HL-60 (cell line): ENCODE data around the gene TBCE.

Source experiments
- GABPA ChIP-seq: IDR thresholded peaks from 2 replicates; pipeline ENCODE4 v1.6.1; 2012; ENCODE audit warnings: low read depth
- POLR2AphosphoS5 ChIP-seq: IDR thresholded peaks from 2 replicates; pipeline ENCODE4 v1.6.1; 2012; ENCODE audit warnings: low read depth
- TF ChIP-seq, protein P1 (sequence below): IDR thresholded peaks from one replicate; pipeline ENCODE4 v1.5.1; 2011; ENCODE audit warnings: low read length, control low read depth, inconsistent platforms; ENCODE audit not compliant: insufficient read depth
- TF ChIP-seq, protein P2 (sequence below): IDR thresholded peaks from 2 replicates; pipeline ENCODE4 v1.6.1; 2012; ENCODE audit warnings: low read depth; ENCODE audit not compliant: insufficient replicate concordance

DNA sequence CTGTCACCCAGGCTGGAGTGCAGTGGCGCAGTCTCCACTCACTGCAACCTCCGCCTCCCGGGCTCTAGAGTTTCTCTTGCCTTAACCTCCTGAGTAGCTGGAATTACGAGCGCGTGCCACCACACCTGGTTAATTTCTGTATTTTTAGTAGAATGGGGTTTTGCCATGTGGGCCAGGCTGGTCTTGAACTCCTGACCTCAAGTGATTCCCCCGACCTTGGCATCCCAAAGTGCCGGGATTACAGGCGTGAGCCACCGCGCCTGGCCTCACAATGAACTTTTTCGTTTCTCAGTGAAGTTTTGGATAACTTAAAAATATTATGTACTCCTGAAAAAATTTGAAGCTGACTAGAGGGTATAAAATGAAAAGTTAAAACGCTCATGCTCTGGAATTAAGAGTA, 59.5 kb downstream of the TBCE start:
- TF ChIP-seq, protein P1, sequence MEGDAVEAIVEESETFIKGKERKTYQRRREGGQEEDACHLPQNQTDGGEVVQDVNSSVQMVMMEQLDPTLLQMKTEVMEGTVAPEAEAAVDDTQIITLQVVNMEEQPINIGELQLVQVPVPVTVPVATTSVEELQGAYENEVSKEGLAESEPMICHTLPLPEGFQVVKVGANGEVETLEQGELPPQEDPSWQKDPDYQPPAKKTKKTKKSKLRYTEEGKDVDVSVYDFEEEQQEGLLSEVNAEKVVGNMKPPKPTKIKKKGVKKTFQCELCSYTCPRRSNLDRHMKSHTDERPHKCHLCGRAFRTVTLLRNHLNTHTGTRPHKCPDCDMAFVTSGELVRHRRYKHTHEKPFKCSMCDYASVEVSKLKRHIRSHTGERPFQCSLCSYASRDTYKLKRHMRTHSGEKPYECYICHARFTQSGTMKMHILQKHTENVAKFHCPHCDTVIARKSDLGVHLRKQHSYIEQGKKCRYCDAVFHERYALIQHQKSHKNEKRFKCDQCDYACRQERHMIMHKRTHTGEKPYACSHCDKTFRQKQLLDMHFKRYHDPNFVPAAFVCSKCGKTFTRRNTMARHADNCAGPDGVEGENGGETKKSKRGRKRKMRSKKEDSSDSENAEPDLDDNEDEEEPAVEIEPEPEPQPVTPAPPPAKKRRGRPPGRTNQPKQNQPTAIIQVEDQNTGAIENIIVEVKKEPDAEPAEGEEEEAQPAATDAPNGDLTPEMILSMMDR: no peak
- TF ChIP-seq GABPA (no peak), POLR2AphosphoS5 (no peak)
- TF ChIP-seq, protein P2, sequence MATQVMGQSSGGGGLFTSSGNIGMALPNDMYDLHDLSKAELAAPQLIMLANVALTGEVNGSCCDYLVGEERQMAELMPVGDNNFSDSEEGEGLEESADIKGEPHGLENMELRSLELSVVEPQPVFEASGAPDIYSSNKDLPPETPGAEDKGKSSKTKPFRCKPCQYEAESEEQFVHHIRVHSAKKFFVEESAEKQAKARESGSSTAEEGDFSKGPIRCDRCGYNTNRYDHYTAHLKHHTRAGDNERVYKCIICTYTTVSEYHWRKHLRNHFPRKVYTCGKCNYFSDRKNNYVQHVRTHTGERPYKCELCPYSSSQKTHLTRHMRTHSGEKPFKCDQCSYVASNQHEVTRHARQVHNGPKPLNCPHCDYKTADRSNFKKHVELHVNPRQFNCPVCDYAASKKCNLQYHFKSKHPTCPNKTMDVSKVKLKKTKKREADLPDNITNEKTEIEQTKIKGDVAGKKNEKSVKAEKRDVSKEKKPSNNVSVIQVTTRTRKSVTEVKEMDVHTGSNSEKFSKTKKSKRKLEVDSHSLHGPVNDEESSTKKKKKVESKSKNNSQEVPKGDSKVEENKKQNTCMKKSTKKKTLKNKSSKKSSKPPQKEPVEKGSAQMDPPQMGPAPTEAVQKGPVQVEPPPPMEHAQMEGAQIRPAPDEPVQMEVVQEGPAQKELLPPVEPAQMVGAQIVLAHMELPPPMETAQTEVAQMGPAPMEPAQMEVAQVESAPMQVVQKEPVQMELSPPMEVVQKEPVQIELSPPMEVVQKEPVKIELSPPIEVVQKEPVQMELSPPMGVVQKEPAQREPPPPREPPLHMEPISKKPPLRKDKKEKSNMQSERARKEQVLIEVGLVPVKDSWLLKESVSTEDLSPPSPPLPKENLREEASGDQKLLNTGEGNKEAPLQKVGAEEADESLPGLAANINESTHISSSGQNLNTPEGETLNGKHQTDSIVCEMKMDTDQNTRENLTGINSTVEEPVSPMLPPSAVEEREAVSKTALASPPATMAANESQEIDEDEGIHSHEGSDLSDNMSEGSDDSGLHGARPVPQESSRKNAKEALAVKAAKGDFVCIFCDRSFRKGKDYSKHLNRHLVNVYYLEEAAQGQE: no peak
